ENCODE measurements around the gene PRPF38A. TPM values are rescaled to one million over a fixed set of nuclear protein-coding genes. Genes with fewer than 3 reads are reported as not detected.

PRPF38A gene
- polyA plus RNA-seq, 2 of the 4 experiments (the other 2 are of a cell fraction): 12.9 to 30.4 TPM

DNA sequence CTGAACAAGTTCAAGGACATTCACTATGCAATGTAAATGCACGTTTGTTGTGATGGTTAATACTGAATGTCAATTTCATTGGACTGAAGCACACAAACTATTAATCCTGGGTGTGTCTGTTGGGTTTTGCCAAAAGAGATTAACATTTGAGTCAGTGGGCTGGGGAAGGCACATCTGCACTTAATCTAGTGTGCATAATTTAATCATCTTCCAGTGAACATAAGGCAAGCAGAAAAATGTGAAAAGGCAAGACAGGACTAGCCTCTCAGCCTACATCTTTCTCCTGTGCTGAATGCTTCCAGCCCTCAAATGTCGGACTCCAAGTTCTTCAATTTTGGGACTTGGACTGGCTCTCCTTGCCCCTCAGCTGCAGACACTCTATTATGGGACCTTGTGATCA lies 40.1 kb downstream of the PRPF38A start:
- Histone ChIP-seq H3K4me1 (no peaks in the 10 kb centered on the region), H3K27ac (no peak overlapping the region), H3K9me3 (no peaks in the 10 kb centered on the region), H3K4me2 (no peak overlapping the region), H3K4me3 (no peak overlapping the region)
- WGBS (ENCODE audit: missing lambda C conversion rate): 94% methylated on average over 2 of the region's 2 CpGs
- CTCF ChIA-PET: interaction anchor here (0.9 kb wide), 1 partner anchor 242 kb away, joined by 4 read pairs; no protein-coding TSS in a partner anchor
- POLR2A ChIA-PET: no interaction called here
- no peak for TF ChIP-seq ZFP36 (IDR thresholded peaks at IDR 0.05; ENCODE audit: borderline replicate concordance, partially characterized antibody)
- TF ChIP-seq HOXB13 (CRISPR knock-in tag; IDR thresholded peaks at IDR 0.05; ENCODE audit: low read depth): no peak
- TF ChIP-seq, protein P1, sequence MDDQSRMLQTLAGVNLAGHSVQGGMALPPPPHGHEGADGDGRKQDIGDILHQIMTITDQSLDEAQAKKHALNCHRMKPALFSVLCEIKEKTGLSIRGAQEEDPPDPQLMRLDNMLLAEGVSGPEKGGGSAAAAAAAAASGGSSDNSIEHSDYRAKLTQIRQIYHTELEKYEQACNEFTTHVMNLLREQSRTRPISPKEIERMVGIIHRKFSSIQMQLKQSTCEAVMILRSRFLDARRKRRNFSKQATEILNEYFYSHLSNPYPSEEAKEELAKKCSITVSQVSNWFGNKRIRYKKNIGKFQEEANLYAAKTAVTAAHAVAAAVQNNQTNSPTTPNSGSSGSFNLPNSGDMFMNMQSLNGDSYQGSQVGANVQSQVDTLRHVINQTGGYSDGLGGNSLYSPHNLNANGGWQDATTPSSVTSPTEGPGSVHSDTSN (IDR thresholded peaks at IDR 0.05): no peak
- TF ChIP-seq RFX5 (IDR thresholded peaks at IDR 0.05): no peak
- no peak for TF ChIP-seq EHMT2 (IDR thresholded peaks at IDR 0.05; ENCODE audit: low read depth)
- TF ChIP-seq TFCP2L1 (CRISPR knock-in tag; IDR thresholded peaks at IDR 0.05): no peak
- TF ChIP-seq, protein P2, sequence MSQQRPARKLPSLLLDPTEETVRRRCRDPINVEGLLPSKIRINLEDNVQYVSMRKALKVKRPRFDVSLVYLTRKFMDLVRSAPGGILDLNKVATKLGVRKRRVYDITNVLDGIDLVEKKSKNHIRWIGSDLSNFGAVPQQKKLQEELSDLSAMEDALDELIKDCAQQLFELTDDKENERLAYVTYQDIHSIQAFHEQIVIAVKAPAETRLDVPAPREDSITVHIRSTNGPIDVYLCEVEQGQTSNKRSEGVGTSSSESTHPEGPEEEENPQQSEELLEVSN (IDR thresholded peaks at IDR 0.05; ENCODE audit: borderline replicate concordance, low read depth): no peak
- no peak for TF ChIP-seq ZSCAN20 (CRISPR knock-in tag; IDR thresholded peaks at IDR 0.05)
- no peak for TF ChIP-seq HDAC2 (IDR thresholded peaks at IDR 0.05)
- no peak for TF ChIP-seq HES2 (IDR thresholded peaks at IDR 0.05)
- FAIRE-seq: no peak
- no peak for ATAC-seq
- DNase-seq (ENCODE audit: low read depth in 1 of 2, low spot score in 1 of 2): no peak

- POLR2A ChIA-PET: no interaction called here
- FAIRE-seq (no peak), ATAC-seq (no peak), DNase-seq (ENCODE audit: low read depth in 1 of 2, low spot score in 1 of 2) (no peak)
- TF ChIP-seq SREBF2 (IDR thresholded peaks at IDR 0.05) (no peak), JUN (IDR thresholded peaks at IDR 0.05) (no peak), EHMT2 (IDR thresholded peaks at IDR 0.05; ENCODE audit: low read depth) (no peak)
- no peak overlapping the region for H3K27ac ChIP-seq
- H3K4me3 ChIP-seq: no peak overlapping the region
- WGBS (ENCODE audit: missing lambda C conversion rate): 81% methylated on average over 1 of the region's 1 CpG
- CTCF ChIA-PET: interaction anchor here (1.0 kb wide), 1 partner anchor 15 kb away, joined by 4 read pairs; no protein-coding TSS in a partner anchor
- no peaks in the 10 kb centered on the region for H3K9me3 ChIP-seq
- H3K4me2 ChIP-seq: no peak overlapping the region
- no peaks in the 10 kb centered on the region for H3K4me1 ChIP-seq
These were observed 49.7 kb downstream of the PRPF38A start for GRCh38 chr1:52454127-52454526.

GRCh38 chr1:52454779-52455178 lies 50.4 kb downstream of the PRPF38A start:
- Histone ChIP-seq H3K4me2 (no peak overlapping the region), H3K27ac (no peak overlapping the region), H3K4me1 (no peaks in the 10 kb centered on the region), H3K9me3 (no peaks in the 10 kb centered on the region), H3K4me3 (no peak overlapping the region)
- no peak for ATAC-seq
- ChIA-PET POLR2A (no interaction called here), CTCF (no interaction called here)
- FAIRE-seq: no peak
- DNase-seq (ENCODE audit: low read depth in 1 of 2, low spot score in 1 of 2): no peak
- WGBS (ENCODE audit: missing lambda C conversion rate): 93% methylated on average over 2 of the region's 2 CpGs
- no peak for TF ChIP-seq HDAC2 (IDR thresholded peaks at IDR 0.05)
- no peak for TF ChIP-seq MYC (IDR thresholded peaks at IDR 0.05; ENCODE audit: borderline replicate concordance, low read length)

GRCh38 chr1:52455686-52456085 lies 51.3 kb downstream of the PRPF38A start:
- ATAC-seq (no peak), DNase-seq (ENCODE audit: low read depth in 1 of 2, low spot score in 1 of 2) (no peak), FAIRE-seq (no peak)
- Histone ChIP-seq H3K27ac (no peak overlapping the region), H3K4me1 (peaks cover 3% of the 10 kb centered on the region; the same call in 2 of the 3 replicates), H3K4me3 (no peak overlapping the region), H3K4me2 (no peak overlapping the region), H3K9me3 (no peaks in the 10 kb centered on the region)
- WGBS (ENCODE audit: missing lambda C conversion rate): 95% methylated on average over 2 of the region's 2 CpGs
- CTCF ChIA-PET: no interaction called here
- TF ChIP-seq HOXB5 (CRISPR knock-in tag; IDR thresholded peaks at IDR 0.05): no peak
- no peak for TF ChIP-seq RNF2 (IDR thresholded peaks at IDR 0.05; ENCODE audit: borderline replicate concordance, low read depth)
- no peak for TF ChIP-seq GATA3 (IDR thresholded peaks at IDR 0.05; ENCODE audit: borderline replicate concordance)
- TF ChIP-seq BCL3 (IDR thresholded peaks at IDR 0.05): no peak
- no peak for TF ChIP-seq ESRRA (IDR thresholded peaks at IDR 0.05; ENCODE audit: borderline replicate concordance, low read length)
- no peak for TF ChIP-seq CBX2 (IDR thresholded peaks at IDR 0.05; ENCODE audit: borderline replicate concordance, low read depth)
- TF ChIP-seq, protein P3, sequence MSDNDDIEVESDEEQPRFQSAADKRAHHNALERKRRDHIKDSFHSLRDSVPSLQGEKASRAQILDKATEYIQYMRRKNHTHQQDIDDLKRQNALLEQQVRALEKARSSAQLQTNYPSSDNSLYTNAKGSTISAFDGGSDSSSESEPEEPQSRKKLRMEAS (IDR thresholded peaks at IDR 0.05): no peak
- TF ChIP-seq NR3C1 (IDR thresholded peaks at IDR 0.05): no peak
- POLR2A ChIA-PET: no interaction called here
